Keratinocyte (primary cell): ENCODE data around the gene ZNF552. TPM values are rescaled to one million over a fixed set of nuclear protein-coding genes. Genes with fewer than 3 reads are reported as not detected.
"Not testable (repeated sequence)": the region's sequence is repeated elsewhere in the genome, so short reads cannot be mapped to it uniquely, and the experiment has no call there.

Experiments used
- DNase-seq: peaks from one replicate; pipeline ENCODE4 v3.0.0-alpha.2; 2011; ENCODE audit warnings: low read depth, missing footprints, low spot score
- FAIRE-seq: peaks from 2 replicates; lab custom pipeline; 2011; peaks lifted over from hg19 to GRCh38; lab: Jason Lieb, UNC
- H2AFZ ChIP-seq: 2 replicates; pipeline ENCODE4 v1.6.0; 2012; ENCODE audit warnings: low read length, control low read depth, inconsistent platforms; ENCODE audit not compliant: control insufficient read depth
- H3K27ac ChIP-seq: 2 replicates; pipeline ENCODE4 v1.5.1; 2011; ENCODE audit warnings: low read length; ENCODE audit not compliant: control insufficient read depth, insufficient read depth
- H3K27me3 ChIP-seq: 3 replicates; pipeline ENCODE4 v1.6.0; 2011; ENCODE audit warnings: low read length; ENCODE audit not compliant: control insufficient read depth, insufficient read depth; ENCODE audit errors: extremely low read depth
- H3K36me3 ChIP-seq, 2 experiments: 2 replicates in 1 of 2; 3 replicates in 1 of 2; pipeline ENCODE4 v1.5.1; 2011; ENCODE audit warnings: low read length in 2 of 2, mild to moderate bottlenecking in 1 of 2; ENCODE audit not compliant: control insufficient read depth in 2 of 2, insufficient read depth in 2 of 2; ENCODE audit errors: extremely low read depth in 1 of 2
- H3K4me1 ChIP-seq: 3 replicates; pipeline ENCODE4 v1.5.1; 2011; ENCODE audit warnings: low read length; ENCODE audit not compliant: control insufficient read depth, insufficient read depth; ENCODE audit errors: extremely low read depth
- H3K4me2 ChIP-seq: 3 replicates; pipeline ENCODE4 v1.6.0; 2011; ENCODE audit warnings: low read depth, low read length; ENCODE audit not compliant: control insufficient read depth, insufficient read depth; ENCODE audit errors: extremely low read depth
- H3K4me3 ChIP-seq, 3 experiments: fragments of 200-600 bp in 1 of 3; sonication (generic) in 1 of 3; 2 replicates in 2 of 3; 3 replicates in 1 of 3; pipeline ENCODE4 v1.5.1; 2011 to 2016; ENCODE audit warnings: low read length in 3 of 3, mild to moderate bottlenecking in 3 of 3, control low read depth in 2 of 3, inconsistent platforms in 1 of 3, low read depth in 1 of 3, mixed read lengths in 1 of 3, mixed run types in 1 of 3, moderate library complexity in 1 of 3; ENCODE audit not compliant: control insufficient read depth in 2 of 3, insufficient read depth in 2 of 3; ENCODE audit errors: extremely low read depth in 1 of 3
- H3K79me2 ChIP-seq: 2 replicates; pipeline ENCODE4 v1.6.0; 2012; ENCODE audit warnings: low read length; ENCODE audit not compliant: control insufficient read depth, insufficient read depth
- H3K9ac ChIP-seq: 3 replicates; pipeline ENCODE4 v1.6.0; 2011; ENCODE audit warnings: low read length; ENCODE audit not compliant: control insufficient read depth, insufficient read depth; ENCODE audit errors: extremely low read depth
- H3K9me1 ChIP-seq: 3 replicates; pipeline ENCODE4 v1.6.0; 2011; ENCODE audit warnings: low read length; ENCODE audit not compliant: control insufficient read depth, insufficient read depth; ENCODE audit errors: extremely low read depth
- H3K9me3 ChIP-seq: 2 replicates; pipeline ENCODE4 v1.5.1; 2012; ENCODE audit warnings: low read depth, low read length; ENCODE audit not compliant: control insufficient read depth
- H4K20me1 ChIP-seq: 3 replicates; pipeline ENCODE4 v1.6.0; 2011; ENCODE audit warnings: low read length; ENCODE audit not compliant: control insufficient read depth, insufficient read depth; ENCODE audit errors: extremely low read depth
- CTCF ChIP-seq, 3 experiments: IDR thresholded peaks in 1 of 3; conservative IDR thresholded peaks in 1 of 3; optimal IDR thresholded peaks in 1 of 3; 2 replicates in 2 of 3; 3 replicates in 1 of 3; pipeline versions ENCODE3 to v1.5.1; 2011; ENCODE audit warnings: low read length in 3 of 3, mild to moderate bottlenecking in 3 of 3, moderate library complexity in 2 of 3, control low read depth in 1 of 3, inconsistent platforms in 1 of 3; ENCODE audit not compliant: insufficient read depth in 2 of 3; ENCODE audit errors: extremely low read depth in 1 of 3
- EZH2 ChIP-seq: IDR thresholded peaks from one replicate; pipeline ENCODE4 v1.6.1; 2012; ENCODE audit warnings: inconsistent platforms, mild to moderate bottlenecking, low read length, moderate library complexity
- dilution Hi-C: fragments of 300-500 bp; cut with MboI; formaldehyde crosslinking; loops from one replicate; pipeline ENCODE4 v1.7.0; 2020; ENCODE audit warnings: low sequenced_read_pairs; ENCODE audit not compliant: extremely low pct_ligation_motif_present
- polyA plus RNA-seq, 5 experiments: library from polyadenylated mRNA; depleted of rRNA in 3 of 5; stranded (reverse) in 3 of 5; stranded (forward) in 1 of 5; unstranded in 1 of 5; fragments of >200 nt; gene quantifications; 1 replicate in 1 of 5; 2 replicates in 3 of 5; 3 replicates in 1 of 5; pipeline versions ENCODE4 v1.2.1 to v1.2.3, GENCODE V29; 2011 to 2012; ENCODE audit warnings: missing spikeins in 2 of 5, low read depth in 1 of 5, low replicate concordance in 1 of 5

The ZNF552 gene
- polyA plus RNA-seq, 1 donor (not counting 4 experiments of a cell fraction or from before 2014, with no cell fraction given): 8.9 TPM

- H3K9me1 ChIP-seq: no peaks in the 10 kb centered on the region
- no peak for TF ChIP-seq CTCF (optimal IDR thresholded peaks at IDR 0.05 in 1 of 3, IDR thresholded peaks at IDR 0.05 in 1 of 3, conservative IDR thresholded peaks at IDR 0.05 in 1 of 3; ENCODE audit: extremely low read depth in 1 of 3, insufficient read depth in 2 of 3, low read length in 3 of 3)
- no peak for TF ChIP-seq EZH2
- no peak for DNase-seq
- peaks cover 2% of the 10 kb centered on the region for H4K20me1 ChIP-seq
- dilution Hi-C loops: no loop called here
- H3K79me2 ChIP-seq: peaks cover 91% of the 10 kb centered on the region
- H3K4me3 ChIP-seq: no peak overlapping the region
- H3K4me1 ChIP-seq: peaks cover 11% of the 10 kb centered on the region
- H3K9me3 ChIP-seq: no peaks in the 10 kb centered on the region
- no peak overlapping the region for H3K4me2 ChIP-seq
- H3K27ac ChIP-seq: no peak overlapping the region
- no peaks in the 10 kb centered on the region for H3K27me3 ChIP-seq
- H3K9ac ChIP-seq: no peak overlapping the region
- H2AFZ ChIP-seq: no peak overlapping the region
- FAIRE-seq: no peak
- H3K36me3 ChIP-seq: peaks cover 1 to 8% of the 10 kb centered on the region in 2 experiments
Observed at GRCh38 chr19:57825511-57825910, 10.8 kb upstream of the ZNF552 start.

GRCh38 chr19:57823608-57824007 lies 8.9 kb upstream of the ZNF552 start:
- H3K9me3 ChIP-seq, H3K4me1 ChIP-seq, H3K27ac ChIP-seq, H4K20me1 ChIP-seq, H3K4me2 ChIP-seq, H3K36me3 ChIP-seq, DNase-seq, H3K4me3 ChIP-seq, H3K27me3 ChIP-seq, H3K9ac ChIP-seq, FAIRE-seq, H2AFZ ChIP-seq, H3K9me1 ChIP-seq, dilution Hi-C loops: not testable (repeated sequence)
- peaks cover 86% of the 10 kb centered on the region for H3K79me2 ChIP-seq

- H3K4me2 ChIP-seq, FAIRE-seq, H3K4me1 ChIP-seq, H3K9ac ChIP-seq, H3K9me3 ChIP-seq, H3K27me3 ChIP-seq, DNase-seq, dilution Hi-C loops, H4K20me1 ChIP-seq, H3K36me3 ChIP-seq, H3K9me1 ChIP-seq, H3K4me3 ChIP-seq, H3K27ac ChIP-seq, H2AFZ ChIP-seq: not testable (repeated sequence)
- H3K79me2 ChIP-seq: peaks cover 84% of the 10 kb centered on the region
Observed at GRCh38 chr19:57823155-57823554, 8.4 kb upstream of the ZNF552 start.

- H3K79me2 ChIP-seq: peaks cover 69% of the 10 kb centered on the region
- H3K9ac ChIP-seq, H3K9me1 ChIP-seq, DNase-seq, H3K4me2 ChIP-seq, H3K27me3 ChIP-seq, H3K9me3 ChIP-seq, H3K4me3 ChIP-seq, dilution Hi-C loops, FAIRE-seq, H3K27ac ChIP-seq, H4K20me1 ChIP-seq, H2AFZ ChIP-seq, H3K4me1 ChIP-seq, H3K36me3 ChIP-seq: not testable (repeated sequence)
Observed at GRCh38 chr19:57821501-57821900, 6.8 kb upstream of the ZNF552 start.
